ENCODE measurements around the gene MRPL3.

GRCh38 chr3:131435000-131435399, 67.8 kb downstream of the MRPL3 start:
- TF ChIP-seq CTCF (IDR thresholded peaks at IDR 0.05): no peak
- no peak for TF ChIP-seq POLR2AphosphoS5 (IDR thresholded peaks at IDR 0.05)
